Tibial nerve (tissue), 4 donors: ENCODE data around the gene SYT12. TPM values are rescaled to one million over a fixed set of nuclear protein-coding genes. Genes with fewer than 3 reads are reported as not detected.

Source experiments
- DNase-seq, 2 donors: peaks; one replicate each; pipeline ENCODE4 v3.0.0-alpha.2; 2019; ENCODE audit warnings: low spot score in 2 of 2
- H3K27ac ChIP-seq, 4 donors: fragments of 200-600 bp; sonication (generic) in 3 of 4; one replicate each; pipeline ENCODE4 v1.5.1; 2017 to 2019; ENCODE audit warnings: mild to moderate bottlenecking in 1 of 4
- H3K27me3 ChIP-seq, 2 donors: fragments of 200-600 bp; sonication (generic) in 1 of 2; one replicate each; pipeline versions ENCODE4 v1.5.1 to v1.6.0; 2017 to 2019
- H3K36me3 ChIP-seq, 3 donors: fragments of 200-600 bp; sonication (generic); one replicate each; pipeline ENCODE4 v1.5.1; 2018 to 2019
- H3K4me1 ChIP-seq, 4 donors: fragments of 200-600 bp; sonication (generic) in 3 of 4; one replicate each; pipeline ENCODE4 v1.5.1; 2017 to 2019
- H3K4me3 ChIP-seq, 4 donors: fragments of 200-600 bp; sonication (generic) in 3 of 4; one replicate each; pipeline ENCODE4 v1.5.1; 2017 to 2019; ENCODE audit warnings: mild to moderate bottlenecking in 1 of 4, moderate library complexity in 1 of 4
- H3K9me3 ChIP-seq, 4 donors: fragments of 200-600 bp; sonication (generic) in 3 of 4; one replicate each; pipeline ENCODE4 v1.5.1; 2017 to 2019
- EP300 ChIP-seq, 2 donors: sonication (generic); formaldehyde crosslinking; IDR thresholded peaks; one replicate each; pipeline ENCODE4 v1.6.1; 2017; ENCODE audit warnings: antibody characterized with exemption in 2 of 2, mild to moderate bottlenecking in 1 of 2
- POLR2A ChIP-seq, 2 donors: fragments of 450-650 bp; IDR thresholded peaks; one replicate each; pipeline ENCODE4 v1.6.1; 2017; ENCODE audit warnings: antibody characterized with exemption in 2 of 2, mild to moderate bottlenecking in 2 of 2, moderate library complexity in 2 of 2
- WGBS, 2 donors: methylation state at CpG; one replicate each; pipeline ENCODE4 v1.1.5; 2018; 5-methylcytosine and 5-hydroxymethylcytosine counted together
- total RNA-seq, 4 donors: library from RNA; depleted of rRNA; stranded (reverse); fragments of >200 nt; gene quantifications; one replicate each; pipeline ENCODE4 v1.1.0, GENCODE V29; 2016
- TF ChIP-seq, protein P1 (sequence below), 5 experiments: fragments of 200-600 bp in 3 of 5; fragments of 450-650 bp in 2 of 5; sonication (generic) in 3 of 5; IDR thresholded peaks; one replicate each; pipeline ENCODE4 v1.5.1; 2016 to 2019; ENCODE audit warnings: antibody characterized with exemption in 5 of 5, mild to moderate bottlenecking in 3 of 5, moderate library complexity in 2 of 5

Gene SYT12
- total RNA-seq: 1 to 10 TPM in 1 of 4 donors, under 1 TPM in 2, not detected in 1; 0.20 to 2.4 (median 0.66) TPM

DNA sequence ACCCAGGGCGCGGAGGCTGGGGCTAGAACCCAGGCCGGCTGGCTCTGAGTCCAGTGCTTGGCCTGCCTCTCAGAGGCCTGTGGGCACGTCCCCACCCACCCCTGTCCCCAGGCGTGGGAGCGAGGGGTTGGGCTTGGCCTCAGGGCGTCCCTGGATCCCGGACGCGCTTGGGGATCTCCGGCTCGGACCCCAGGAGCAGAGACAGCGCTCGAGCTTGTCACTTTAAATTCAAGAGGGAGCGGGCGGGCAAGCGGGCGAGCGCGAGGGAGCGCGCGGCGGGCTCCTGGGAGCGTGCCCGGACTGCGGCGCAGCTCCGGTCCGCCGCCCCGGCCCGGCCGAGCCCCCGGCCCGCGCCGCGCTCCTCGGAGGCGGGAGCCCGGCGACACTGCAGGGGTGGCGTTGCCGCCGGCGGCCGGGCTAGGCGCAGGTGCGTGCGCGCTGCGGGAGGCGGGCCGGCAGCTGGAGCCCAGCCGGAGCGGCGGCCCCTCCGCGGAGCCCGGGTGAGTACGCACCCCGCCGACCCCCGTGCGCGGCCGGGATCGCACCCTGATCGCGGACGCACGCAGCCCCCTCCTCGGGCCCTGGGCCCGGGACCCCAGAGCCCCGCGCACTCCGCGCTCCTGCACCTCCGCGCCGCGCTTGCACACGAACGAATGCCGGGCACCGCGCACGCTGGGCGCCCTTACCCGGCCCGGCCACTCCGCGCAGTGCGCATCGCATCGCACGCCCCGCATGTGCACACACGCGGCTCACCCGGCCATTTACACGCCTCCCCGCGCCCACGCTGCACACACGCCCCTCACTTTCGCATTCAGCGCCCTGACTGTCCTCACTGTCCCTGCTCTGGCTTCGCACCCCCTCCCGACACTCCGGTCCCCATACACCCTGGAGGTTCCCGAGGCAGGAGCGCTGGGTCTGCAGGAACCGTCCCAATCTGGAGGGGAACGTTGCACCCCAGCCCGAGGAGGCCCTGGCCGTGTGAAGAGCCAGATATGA is at the start of gene SYT12:
SYT12 (plus strand) TSS at position 174 of the 996 bp plus-strand sequence. CDS start 7,011 bp downstream, outside the sequence.
- WGBS, 2 donors: 1 to 2% methylated on average over 40 to 79 of the region's 118 CpGs
- H3K36me3 ChIP-seq: no peaks in the 10 kb centered on the region
- DNase-seq: no peak
- H3K9me3 ChIP-seq: no peaks in the 10 kb centered on the region
- peak within 1 kb of the TSS in 1 of 4 donors; percentile 28 for H3K27ac ChIP-seq
- peak within 1 kb of the TSS; percentile 11 to 54 (median 33) for H3K4me3 ChIP-seq
- peaks cover 0 to 23% (median 16%) of the 10 kb centered on the region in 4 donors for H3K4me1 ChIP-seq
- no peak for TF ChIP-seq EP300 (IDR thresholded peaks at IDR 0.05)
- TF ChIP-seq, protein P1, sequence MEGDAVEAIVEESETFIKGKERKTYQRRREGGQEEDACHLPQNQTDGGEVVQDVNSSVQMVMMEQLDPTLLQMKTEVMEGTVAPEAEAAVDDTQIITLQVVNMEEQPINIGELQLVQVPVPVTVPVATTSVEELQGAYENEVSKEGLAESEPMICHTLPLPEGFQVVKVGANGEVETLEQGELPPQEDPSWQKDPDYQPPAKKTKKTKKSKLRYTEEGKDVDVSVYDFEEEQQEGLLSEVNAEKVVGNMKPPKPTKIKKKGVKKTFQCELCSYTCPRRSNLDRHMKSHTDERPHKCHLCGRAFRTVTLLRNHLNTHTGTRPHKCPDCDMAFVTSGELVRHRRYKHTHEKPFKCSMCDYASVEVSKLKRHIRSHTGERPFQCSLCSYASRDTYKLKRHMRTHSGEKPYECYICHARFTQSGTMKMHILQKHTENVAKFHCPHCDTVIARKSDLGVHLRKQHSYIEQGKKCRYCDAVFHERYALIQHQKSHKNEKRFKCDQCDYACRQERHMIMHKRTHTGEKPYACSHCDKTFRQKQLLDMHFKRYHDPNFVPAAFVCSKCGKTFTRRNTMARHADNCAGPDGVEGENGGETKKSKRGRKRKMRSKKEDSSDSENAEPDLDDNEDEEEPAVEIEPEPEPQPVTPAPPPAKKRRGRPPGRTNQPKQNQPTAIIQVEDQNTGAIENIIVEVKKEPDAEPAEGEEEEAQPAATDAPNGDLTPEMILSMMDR (IDR thresholded peaks at IDR 0.05): no peak
- no peak for TF ChIP-seq POLR2A (IDR thresholded peaks at IDR 0.05)
- peaks cover 0 to 25% of the 10 kb centered on the region in 2 donors for H3K27me3 ChIP-seq

DNA sequence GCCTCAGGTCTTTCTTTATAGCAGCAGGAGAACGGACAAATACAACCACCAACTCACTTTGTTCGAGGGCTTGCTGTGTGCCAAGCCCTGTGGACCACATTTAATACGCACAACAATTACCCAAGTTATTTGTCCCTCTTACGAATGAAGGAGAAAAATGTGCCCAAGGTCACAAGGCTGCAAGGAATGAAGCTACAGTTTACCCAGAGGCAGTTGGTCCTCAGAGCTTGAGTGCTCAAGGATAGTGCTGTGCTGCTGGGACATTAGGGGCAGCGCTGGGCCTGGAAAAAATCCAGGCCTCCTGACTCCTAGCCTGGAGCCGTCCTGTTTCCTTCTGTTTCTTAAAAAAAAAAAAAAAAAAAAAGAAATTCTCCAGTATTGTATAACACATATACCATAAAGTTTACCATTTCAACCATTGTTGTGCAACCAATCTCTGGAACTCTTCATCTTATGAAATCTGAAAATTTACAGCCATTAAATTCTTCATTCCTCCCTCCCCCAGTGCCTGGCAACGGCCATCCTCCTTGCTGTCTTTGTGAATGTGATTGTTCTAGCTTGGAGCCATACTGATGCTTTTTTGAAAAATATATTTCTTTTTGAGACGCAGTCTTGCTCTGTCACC is 48.9 kb upstream of the SYT12 start:
- no peaks in the 10 kb centered on the region for H3K27me3 ChIP-seq
- 58 to 60% methylated on average over 8 of the region's 8 CpGs for WGBS, 2 donors
- H3K9me3 ChIP-seq: peaks cover 0 to 6% (median 0%) of the 10 kb centered on the region in 4 donors
- no peak overlapping the region for H3K27ac ChIP-seq
- H3K4me1 ChIP-seq: peaks cover 0 to 11% (median 2%) of the 10 kb centered on the region in 4 donors
- no peak for TF ChIP-seq EP300 (IDR thresholded peaks at IDR 0.05)
- no peak for TF ChIP-seq POLR2A (IDR thresholded peaks at IDR 0.05)
- TF ChIP-seq, protein P1 (IDR thresholded peaks at IDR 0.05): no peak
- H3K36me3 ChIP-seq: no peaks in the 10 kb centered on the region
- no peak overlapping the region for H3K4me3 ChIP-seq
- no peak for DNase-seq

GRCh38 chr11:66974724-66975404 is 48.1 kb upstream of the SYT12 start, which contains the start of gene C11orf86:
Gene C11orf86, plus strand, starts transcription at chr11:66975304. Its CDS starts 59 bp downstream, at chr11:66975363.
- H3K27ac ChIP-seq: peak within 1 kb of the TSS in 1 of 4 donors; percentile 62
- H3K9me3 ChIP-seq: peaks cover 0 to 14% (median 0%) of the 10 kb centered on the region in 4 donors
- no peaks in the 10 kb centered on the region for H3K36me3 ChIP-seq
- no peak for DNase-seq
- no peaks in the 10 kb centered on the region for H3K27me3 ChIP-seq
- 73 to 78% methylated on average over 10 of the region's 10 CpGs for WGBS, 2 donors
- H3K4me3 ChIP-seq: no peak within 1 kb of the TSS
- TF ChIP-seq EP300 (IDR thresholded peaks at IDR 0.05) (no peak), POLR2A (IDR thresholded peaks at IDR 0.05) (no peak)
- TF ChIP-seq, protein P1 (IDR thresholded peaks at IDR 0.05): no peak
- peaks cover 0 to 10% (median 2%) of the 10 kb centered on the region in 4 donors for H3K4me1 ChIP-seq

DNA sequence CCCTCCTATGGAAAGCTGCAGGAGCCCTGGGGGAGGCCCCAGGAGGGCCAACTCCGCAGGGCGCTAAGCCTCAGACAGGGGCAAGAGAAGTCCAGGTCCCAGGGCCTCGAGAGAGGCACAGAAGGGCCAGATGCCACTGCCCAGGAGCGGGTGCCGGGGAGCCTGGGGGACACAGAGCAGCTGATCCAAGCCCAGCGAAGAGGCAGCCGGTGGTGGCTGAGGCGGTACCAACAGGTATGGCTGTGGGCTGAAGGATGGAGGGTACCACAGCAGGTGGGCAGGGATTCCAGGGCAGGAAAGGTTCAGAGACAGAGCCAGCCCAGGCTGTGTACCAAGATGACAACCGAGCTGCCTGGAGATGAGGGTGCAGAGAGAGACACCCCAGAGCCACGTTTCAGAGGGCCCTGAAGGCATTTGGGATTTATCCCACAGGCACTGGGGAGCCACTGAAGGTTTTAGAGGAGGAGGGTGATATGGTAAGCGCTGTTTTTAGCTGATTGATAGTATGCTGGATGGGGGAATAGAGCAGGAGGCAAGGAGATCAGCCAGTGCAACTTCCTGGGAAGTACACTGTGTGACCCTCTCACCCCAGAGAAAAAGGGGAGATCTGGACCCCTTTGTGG is 47.4 kb upstream of the SYT12 start:
- Histone ChIP-seq H3K36me3 (no peaks in the 10 kb centered on the region), H3K4me3 (no peak overlapping the region), H3K27ac (peak overlapping the region in 1 of 4 donors; percentile 62), H3K4me1 (peaks cover 0 to 4% (median 2%) of the 10 kb centered on the region in 4 donors), H3K27me3 (no peaks in the 10 kb centered on the region), H3K9me3 (peaks cover 0 to 14% (median 0%) of the 10 kb centered on the region in 4 donors)
- no peak for TF ChIP-seq EP300 (IDR thresholded peaks at IDR 0.05)
- no peak for TF ChIP-seq POLR2A (IDR thresholded peaks at IDR 0.05)
- TF ChIP-seq, protein P1 (IDR thresholded peaks at IDR 0.05): no peak
- 73 to 74% methylated on average over 10 to 11 of the region's 11 CpGs for WGBS, 2 donors
- no peak for DNase-seq
